ENCODE measurements around the gene SRL. TPM values are rescaled to one million over a fixed set of nuclear protein-coding genes. Genes with fewer than 3 reads are reported as not detected.
"Not testable (repeated sequence)": the region's sequence is repeated elsewhere in the genome, so short reads cannot be mapped to it uniquely, and the experiment has no call there.

SRL gene
- total RNA-seq, 4 donors from 2014 or later: 0.35 to 1.7 (median 0.63) TPM

DNA sequence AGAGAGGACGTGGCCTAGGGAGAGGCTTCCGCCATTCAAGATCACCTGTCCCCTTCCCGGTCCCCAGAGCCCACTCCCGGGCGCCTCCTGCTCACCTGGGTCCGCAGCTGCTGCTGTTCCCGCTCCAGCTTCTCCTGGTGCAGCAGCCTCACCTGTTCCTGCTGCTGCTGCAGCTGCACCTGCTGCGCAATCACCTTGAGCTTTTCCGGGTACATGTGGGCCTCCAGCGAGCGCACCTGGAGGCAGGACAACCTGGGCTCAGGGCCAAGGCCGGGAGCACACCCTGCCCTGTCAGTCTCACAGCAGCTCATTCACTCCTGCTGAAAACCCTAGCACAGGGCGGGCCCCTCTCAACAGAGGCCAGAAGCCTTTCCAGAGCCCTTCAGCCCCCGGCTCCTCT, 18.5 kb upstream of the SRL start:
- TF ChIP-seq POLR2A (IDR thresholded peaks at IDR 0.05): peak; percentile 82 to 85
- TF ChIP-seq, protein P1, sequence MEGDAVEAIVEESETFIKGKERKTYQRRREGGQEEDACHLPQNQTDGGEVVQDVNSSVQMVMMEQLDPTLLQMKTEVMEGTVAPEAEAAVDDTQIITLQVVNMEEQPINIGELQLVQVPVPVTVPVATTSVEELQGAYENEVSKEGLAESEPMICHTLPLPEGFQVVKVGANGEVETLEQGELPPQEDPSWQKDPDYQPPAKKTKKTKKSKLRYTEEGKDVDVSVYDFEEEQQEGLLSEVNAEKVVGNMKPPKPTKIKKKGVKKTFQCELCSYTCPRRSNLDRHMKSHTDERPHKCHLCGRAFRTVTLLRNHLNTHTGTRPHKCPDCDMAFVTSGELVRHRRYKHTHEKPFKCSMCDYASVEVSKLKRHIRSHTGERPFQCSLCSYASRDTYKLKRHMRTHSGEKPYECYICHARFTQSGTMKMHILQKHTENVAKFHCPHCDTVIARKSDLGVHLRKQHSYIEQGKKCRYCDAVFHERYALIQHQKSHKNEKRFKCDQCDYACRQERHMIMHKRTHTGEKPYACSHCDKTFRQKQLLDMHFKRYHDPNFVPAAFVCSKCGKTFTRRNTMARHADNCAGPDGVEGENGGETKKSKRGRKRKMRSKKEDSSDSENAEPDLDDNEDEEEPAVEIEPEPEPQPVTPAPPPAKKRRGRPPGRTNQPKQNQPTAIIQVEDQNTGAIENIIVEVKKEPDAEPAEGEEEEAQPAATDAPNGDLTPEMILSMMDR (IDR thresholded peaks at IDR 0.05): no peak
- Histone ChIP-seq H3K36me3 (peaks cover 0 to 9% (median 0%) of the 10 kb centered on the region in 3 donors), H3K4me1 (peaks cover 0 to 9% (median 4%) of the 10 kb centered on the region in 4 donors), H3K27ac (peak overlapping the region in 3 of 4 donors; percentile 32 to 83 (median 55)), H3K9me3 (no peaks in the 10 kb centered on the region), H3K4me3 (peak overlapping the region in 2 of 4 donors; percentile 44 to 47), H3K27me3 (no peaks in the 10 kb centered on the region)
- peak in 2 of 3 donors; percentile 90 to 93 for DNase-seq

DNA sequence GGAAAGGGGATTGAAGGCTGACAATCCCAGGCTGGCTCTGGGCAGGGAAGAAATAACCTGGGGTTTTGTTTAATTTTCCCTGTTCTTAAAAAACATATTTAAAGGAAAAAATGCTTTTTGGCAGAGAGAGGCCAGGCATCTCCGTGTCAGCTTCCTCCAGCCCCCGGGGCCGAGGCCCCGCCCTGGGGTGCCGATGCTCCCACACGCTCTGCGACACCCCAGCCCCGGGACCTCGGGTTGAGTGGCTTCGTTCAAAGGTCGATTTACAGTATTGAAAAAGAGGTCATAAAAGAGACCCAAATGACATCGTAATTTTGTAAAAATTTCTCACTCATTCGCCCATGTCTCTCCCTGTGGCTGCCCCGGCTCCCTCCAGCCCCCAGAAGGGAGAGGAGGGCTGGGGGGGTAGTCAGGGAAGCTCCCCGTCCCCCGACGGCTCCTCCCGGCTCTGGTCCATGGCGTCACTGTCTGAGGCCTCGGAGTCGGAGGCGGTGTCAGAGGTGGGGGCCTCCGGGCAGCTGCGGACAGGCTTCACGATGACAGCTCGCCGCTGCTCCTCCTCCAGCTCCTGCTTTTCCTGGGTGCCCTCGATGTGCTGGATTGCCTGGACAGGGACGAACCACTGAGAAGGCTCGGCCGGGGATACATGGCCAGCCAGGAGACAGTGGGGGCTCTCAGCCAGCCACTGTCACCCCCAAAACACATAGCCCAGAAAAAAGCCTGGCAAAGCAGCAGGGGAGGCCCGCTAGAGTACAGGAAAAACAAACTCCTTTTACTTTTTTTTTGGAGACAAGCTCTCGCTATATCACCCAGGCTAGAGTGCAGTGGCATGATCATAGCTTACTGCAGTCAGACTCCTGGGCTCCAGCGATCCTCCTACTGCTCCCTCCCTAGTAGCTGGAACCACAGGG, 16.0 kb upstream of the SRL start:
- H3K27ac ChIP-seq: peak overlapping the region in 3 of 4 donors; percentile 45 to 78 (median 70)
- no peaks in the 10 kb centered on the region for H3K9me3 ChIP-seq
- peaks cover 0 to 7% (median 0%) of the 10 kb centered on the region in 4 donors for H3K4me1 ChIP-seq
- peaks cover 0 to 9% (median 0%) of the 10 kb centered on the region in 3 donors for H3K36me3 ChIP-seq
- TF ChIP-seq, protein P1 (IDR thresholded peaks at IDR 0.05): no peak
- no peak for TF ChIP-seq POLR2A (IDR thresholded peaks at IDR 0.05)
- H3K4me3 ChIP-seq: peak overlapping the region in 2 of 4 donors; percentile 33 to 34
- no peaks in the 10 kb centered on the region for H3K27me3 ChIP-seq
- peak in 2 of 3 donors; percentile 69 to 71 for DNase-seq

DNA sequence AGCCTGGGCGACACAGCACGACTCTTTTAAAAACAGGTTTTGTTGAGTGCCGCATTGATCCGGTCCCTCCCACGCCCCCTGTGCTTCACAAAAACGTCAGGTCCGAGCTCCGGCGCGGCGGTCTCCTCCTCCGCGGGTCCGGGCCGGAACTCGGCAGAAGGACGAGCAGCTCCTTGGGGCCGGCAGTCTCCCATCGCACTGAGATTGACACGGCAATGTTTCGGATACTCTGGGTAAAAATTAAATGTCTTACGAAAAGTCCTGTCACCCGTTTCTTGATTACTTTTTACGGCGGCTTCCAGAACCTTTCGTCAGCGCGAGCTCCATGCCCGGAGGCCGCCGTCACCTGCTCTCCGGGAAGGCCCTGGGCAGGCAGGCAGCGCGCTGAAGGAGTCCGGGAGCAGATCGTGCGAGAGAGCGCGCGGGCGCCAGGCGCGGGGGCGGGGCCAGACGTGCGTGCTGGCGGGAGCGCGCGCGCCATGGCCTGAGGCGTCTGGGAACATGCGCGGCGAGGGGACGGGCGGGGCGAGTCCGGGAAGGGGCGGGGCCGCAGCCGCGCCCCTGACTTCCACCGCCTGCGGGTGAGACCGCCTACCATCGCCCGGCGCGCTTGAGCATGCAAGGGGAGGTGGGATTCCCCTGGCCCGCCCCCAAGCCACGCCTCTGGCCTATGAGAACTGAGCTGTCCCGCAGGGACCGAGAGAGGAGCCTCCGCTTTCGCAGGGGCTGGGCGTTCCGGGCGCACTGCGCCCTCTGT, 11.7 kb upstream of the SRL start:
- peak overlapping the region; percentile 47 to 66 (median 56) for H3K4me3 ChIP-seq
- peak overlapping the region; percentile 75 to 95 (median 86) for H3K27ac ChIP-seq
- TF ChIP-seq POLR2A (IDR thresholded peaks at IDR 0.05): peak; percentile 87 to 89
- TF ChIP-seq, protein P1 (IDR thresholded peaks at IDR 0.05): no peak
- no peaks in the 10 kb centered on the region for H3K27me3 ChIP-seq
- peaks cover 0 to 10% (median 0%) of the 10 kb centered on the region in 4 donors for H3K4me1 ChIP-seq
- H3K9me3 ChIP-seq: no peaks in the 10 kb centered on the region
- peak; percentile 99 to 100 (median 100) for DNase-seq
- H3K36me3 ChIP-seq: no peaks in the 10 kb centered on the region

DNA sequence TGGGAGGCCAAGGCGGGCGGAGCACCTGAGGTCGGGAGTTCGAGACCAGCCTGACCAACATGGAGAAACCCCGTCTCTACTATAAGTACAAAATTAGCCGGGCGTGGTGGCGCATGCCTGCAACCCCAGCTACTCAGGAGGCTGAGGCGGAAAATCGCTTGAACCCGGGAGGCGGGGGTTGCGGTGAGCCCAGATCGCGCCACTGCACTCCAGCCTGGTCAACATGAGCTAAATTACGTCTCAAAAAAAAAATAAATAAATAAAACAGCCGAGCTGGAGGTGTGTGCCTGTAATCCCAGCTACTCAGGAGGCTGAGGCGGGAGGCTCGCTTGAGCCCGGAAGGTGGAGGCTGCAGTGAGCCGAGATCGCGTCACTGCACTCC, 11.1 kb upstream of the SRL start:
- Histone ChIP-seq H3K27ac (peak overlapping the region; percentile 75 to 95 (median 86)), H3K4me1 (peaks cover 0 to 10% (median 0%) of the 10 kb centered on the region in 4 donors), H3K4me3 (peak overlapping the region; percentile 47 to 66 (median 56))
- DNase-seq, H3K9me3 ChIP-seq, H3K36me3 ChIP-seq, H3K27me3 ChIP-seq: not testable (repeated sequence)

DNA sequence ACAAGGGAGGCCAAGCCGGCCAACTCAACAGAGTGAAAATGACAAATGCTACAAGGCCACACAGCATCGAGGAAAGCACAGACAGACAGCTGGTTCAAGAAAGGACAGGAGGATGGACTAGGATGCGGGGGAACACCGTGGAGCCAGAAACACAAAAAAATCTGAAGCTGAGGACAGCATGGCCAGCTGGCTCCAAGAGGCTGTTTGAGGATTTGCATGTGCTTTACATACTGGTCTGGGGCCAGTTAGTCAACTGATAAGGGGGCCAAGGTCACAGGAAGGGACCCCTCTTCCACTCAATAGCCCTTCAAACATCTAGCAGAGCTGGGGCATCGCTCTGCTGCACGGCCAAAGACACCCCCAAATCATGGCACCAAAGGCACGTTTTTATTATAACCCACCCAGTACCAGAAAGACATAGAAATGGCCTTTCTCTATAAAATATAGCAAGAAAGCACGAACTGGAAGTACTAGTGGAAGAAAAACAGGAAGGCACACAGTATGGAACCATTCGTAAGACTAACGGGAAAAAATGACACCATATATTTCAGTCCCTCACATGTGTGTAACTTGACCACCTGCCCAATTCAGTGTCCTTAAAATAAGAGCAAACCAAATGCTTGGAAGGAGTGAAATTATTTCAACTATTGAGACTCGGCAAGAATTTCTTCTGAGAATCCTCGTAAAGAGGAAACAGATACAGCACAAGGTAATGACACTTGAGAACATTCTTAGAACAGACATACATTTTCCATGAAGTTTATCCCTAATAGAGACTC, 7.8 kb upstream of the SRL start:
- Histone ChIP-seq H3K4me1 (peaks cover 0 to 6% (median 0%) of the 10 kb centered on the region in 4 donors), H3K27me3 (no peaks in the 10 kb centered on the region), H3K9me3 (no peaks in the 10 kb centered on the region), H3K36me3 (no peaks in the 10 kb centered on the region), H3K4me3 (no peak overlapping the region), H3K27ac (no peak overlapping the region)
- no peak for TF ChIP-seq POLR2A (IDR thresholded peaks at IDR 0.05)
- TF ChIP-seq, protein P1 (IDR thresholded peaks at IDR 0.05): no peak
- no peak for DNase-seq
